Mesothelial cell of epicardium (in vitro differentiated cells): ENCODE results near the gene PRSS23. TPM values are rescaled to one million over a fixed set of nuclear protein-coding genes. Genes with fewer than 3 reads are reported as not detected.

Experiments
- DNase-seq, 2 experiments: peaks; one replicate each; pipeline ENCODE4 v3.0.0; 2021; ENCODE audit warnings: low spot score in 2 of 2; ENCODE audit not compliant: unreplicated experiment in 2 of 2
- H3K27ac Mint-ChIP-seq: 2 replicates; pipeline ENCODE4 v1.8.0; 2021; ENCODE audit warnings: mixed read lengths
- H3K27me3 Mint-ChIP-seq: 2 replicates; pipeline ENCODE4 v1.8.0; 2021; ENCODE audit warnings: low read depth, mixed read lengths
- H3K36me3 Mint-ChIP-seq: 2 replicates; pipeline ENCODE4 v1.8.0; 2021; ENCODE audit warnings: mixed read lengths
- H3K4me1 Mint-ChIP-seq: 2 replicates; pipeline ENCODE4 v1.8.0; 2021; ENCODE audit warnings: mixed read lengths
- H3K4me3 Mint-ChIP-seq: 2 replicates; pipeline ENCODE4 v1.8.0; 2021; ENCODE audit warnings: mild to moderate bottlenecking, moderate library complexity, mixed read lengths
- H3K9me3 Mint-ChIP-seq: 2 replicates; pipeline ENCODE4 v1.8.0; 2021; ENCODE audit warnings: mixed read lengths
- CTCF ChIP-seq: fragments of 200-600 bp; sonication (generic); IDR thresholded peaks from one replicate; pipeline ENCODE4 v1.5.0; 2021; ENCODE audit warnings: antibody characterized with exemption; ENCODE audit not compliant: unreplicated experiment
- total RNA-seq: library from RNA; stranded (reverse); gene quantifications from 3 replicates; pipeline ENCODE4 v1.2.1, GENCODE V29; 2021

The PRSS23 gene
- total RNA-seq, 1 donor from 2014 or later = 29.4 TPM

- H3K4me3 Mint-ChIP-seq = peak overlapping the region; percentile 80
- TF ChIP-seq CTCF = no peak
- no peak for DNase-seq
- H3K27ac Mint-ChIP-seq = no peak overlapping the region
- H3K4me1 Mint-ChIP-seq = peaks cover 56% of the 10 kb centered on the region
- H3K27me3 Mint-ChIP-seq = no peaks in the 10 kb centered on the region
- H3K36me3 Mint-ChIP-seq = peaks cover 3% of the 10 kb centered on the region
- no peaks in the 10 kb centered on the region for H3K9me3 Mint-ChIP-seq
These were observed 1.8 kb downstream of the PRSS23 start for GRCh38 chr11:86802146-86802545.

GRCh38 chr11:86802601-86803051 is 2.3 kb downstream of the PRSS23 start:
- DNase-seq = no peak

GRCh38 chr11:86803136-86804045 is 3.0 kb downstream of the PRSS23 start:
- H3K36me3 Mint-ChIP-seq = peaks cover 13% of the 10 kb centered on the region
- no peak overlapping the region for H3K4me3 Mint-ChIP-seq
- H3K4me1 Mint-ChIP-seq = peaks cover 60% of the 10 kb centered on the region
- TF ChIP-seq CTCF = no peak
- H3K27ac Mint-ChIP-seq = no peak overlapping the region
- DNase-seq = no peak
- H3K9me3 Mint-ChIP-seq = no peaks in the 10 kb centered on the region
- H3K27me3 Mint-ChIP-seq = no peaks in the 10 kb centered on the region

More at GRCh38 chr11:86802601-86803051, 2.3 kb downstream of the PRSS23 start:
- peaks cover 59% of the 10 kb centered on the region for H3K4me1 Mint-ChIP-seq
- peak overlapping the region; percentile 28 for H3K27ac Mint-ChIP-seq
- no peaks in the 10 kb centered on the region for H3K27me3 Mint-ChIP-seq
- TF ChIP-seq CTCF = peak; percentile 56
- peak overlapping the region; percentile 80 for H3K4me3 Mint-ChIP-seq
- peaks cover 5% of the 10 kb centered on the region for H3K36me3 Mint-ChIP-seq
- H3K9me3 Mint-ChIP-seq = no peaks in the 10 kb centered on the region

GRCh38 chr11:86804951-86805350 is 4.6 kb downstream of the PRSS23 start:
- Mint-ChIP-seq H3K4me1 (peaks cover 52% of the 10 kb centered on the region), H3K27me3 (no peaks in the 10 kb centered on the region), H3K27ac (no peak overlapping the region), H3K4me3 (no peak overlapping the region), H3K36me3 (peaks cover 17% of the 10 kb centered on the region), H3K9me3 (no peaks in the 10 kb centered on the region)
- no peak for TF ChIP-seq CTCF
- DNase-seq = no peak

- H3K27me3 Mint-ChIP-seq = no peaks in the 10 kb centered on the region
- H3K4me1 Mint-ChIP-seq = peaks cover 56% of the 10 kb centered on the region
- no peak for TF ChIP-seq CTCF
- no peak for DNase-seq
- peaks cover 17% of the 10 kb centered on the region for H3K36me3 Mint-ChIP-seq
- H3K4me3 Mint-ChIP-seq = no peak overlapping the region
- H3K9me3 Mint-ChIP-seq = no peaks in the 10 kb centered on the region
- H3K27ac Mint-ChIP-seq = no peak overlapping the region
These were observed 5.5 kb downstream of the PRSS23 start for GRCh38 chr11:86805873-86806310.
